Measurements from ENCODE around the gene FAF1.
"Not testable (repeated sequence)": the region's sequence is repeated elsewhere in the genome, so short reads cannot be mapped to it uniquely, and the experiment has no call there.

Gene FAF1

DNA sequence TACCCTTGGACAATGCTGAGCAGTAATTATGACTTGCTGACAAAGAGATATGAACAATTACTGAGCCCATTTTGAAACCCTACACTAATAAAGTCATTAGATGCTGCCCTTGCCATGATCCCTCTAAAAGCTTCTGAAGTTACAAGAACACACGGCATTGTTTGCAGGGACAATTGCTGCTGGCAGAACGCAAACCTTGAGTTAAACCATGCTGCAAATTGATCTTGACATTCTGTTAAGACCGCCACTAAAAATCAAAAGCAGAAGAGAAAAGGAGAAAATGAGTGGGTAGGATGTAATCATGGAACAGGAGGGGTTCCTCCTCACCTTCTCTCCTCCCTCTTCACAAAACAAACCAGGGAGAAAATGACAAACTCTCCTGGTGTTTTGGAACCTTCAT lies 400.6 kb downstream of the FAF1 start:
- DNase-seq (ENCODE audit: low spot score) = no peak

DNA sequence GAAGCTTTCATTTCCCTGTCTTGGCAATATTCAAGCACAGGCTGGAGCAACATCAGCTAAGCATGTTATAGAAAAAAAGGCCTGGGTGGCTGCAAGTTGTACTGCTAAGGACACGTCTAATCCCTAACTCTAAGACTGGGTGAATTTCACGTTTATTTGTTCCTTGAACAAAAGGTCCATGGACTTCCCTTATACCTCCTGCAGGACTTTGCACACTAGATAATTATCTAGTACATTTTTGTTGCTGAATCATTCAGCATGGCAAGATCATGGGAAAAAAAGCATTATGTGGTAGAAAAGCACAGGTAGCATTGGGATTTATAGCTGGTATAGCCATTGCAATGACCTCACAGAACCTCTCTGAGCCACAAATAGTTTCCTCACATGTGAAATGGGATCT lies 406.1 kb downstream of the FAF1 start:
- DNase-seq (ENCODE audit: low spot score) = no peak

DNA sequence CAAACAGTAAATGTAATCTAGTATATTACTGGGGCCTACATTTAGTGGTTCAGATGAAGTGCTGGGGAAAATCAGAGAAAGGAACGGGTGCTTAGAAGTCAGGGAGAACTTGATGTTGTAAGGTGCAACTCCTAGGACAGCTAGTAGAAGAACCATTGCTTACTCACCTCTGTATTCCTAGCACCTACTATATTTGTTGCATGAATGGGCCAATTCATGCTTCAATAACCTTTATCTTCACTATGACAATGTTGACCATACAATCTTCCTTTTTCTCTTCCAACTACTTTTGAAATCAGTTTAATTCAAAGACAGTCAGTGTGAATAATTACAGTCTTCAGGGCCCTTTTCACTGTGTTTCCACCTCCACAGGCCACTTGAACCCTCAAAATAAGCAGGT lies 411.8 kb downstream of the FAF1 start:
- DNase-seq (ENCODE audit: low spot score) = no peak

DNA sequence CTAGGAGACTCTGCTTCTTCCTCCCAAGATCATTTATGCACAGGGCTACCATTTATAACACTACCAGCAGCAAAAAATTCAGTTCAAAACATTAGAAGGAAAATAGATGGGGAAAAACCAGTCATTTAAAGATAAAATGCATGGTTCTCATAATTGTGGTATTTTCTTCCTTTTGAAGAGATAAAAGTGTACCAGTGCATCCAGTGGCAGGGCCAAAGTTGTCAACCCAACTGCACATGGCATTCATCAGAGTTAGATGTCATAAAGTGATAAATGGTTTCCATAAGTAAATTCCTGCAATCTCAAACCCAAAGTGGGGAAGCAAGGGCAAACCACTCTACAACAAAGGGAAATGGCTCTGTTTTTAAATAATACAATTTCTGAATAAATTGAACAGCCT lies 417.7 kb downstream of the FAF1 start:
- DNase-seq (ENCODE audit: low spot score) = no peak

DNA sequence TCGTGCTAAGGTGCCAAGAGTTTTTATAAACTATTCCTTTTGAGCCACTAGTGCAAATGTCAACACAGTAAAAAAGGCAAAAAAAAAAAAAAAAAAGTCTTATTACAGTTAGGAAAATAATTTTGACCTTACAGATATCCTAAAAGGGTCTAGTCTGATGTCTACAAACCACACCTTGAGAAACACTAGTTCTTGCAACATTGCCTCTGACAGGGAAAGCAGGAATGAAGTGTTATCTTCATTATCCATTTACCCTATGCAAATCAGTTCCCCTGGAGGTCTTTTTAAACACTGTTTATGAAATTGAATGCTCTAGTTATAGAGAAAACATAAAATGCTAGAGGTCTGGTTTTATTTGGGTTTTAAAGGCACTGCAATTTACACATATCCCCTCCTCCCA lies 421.6 kb downstream of the FAF1 start:
- no peak for DNase-seq (ENCODE audit: low spot score)

DNA sequence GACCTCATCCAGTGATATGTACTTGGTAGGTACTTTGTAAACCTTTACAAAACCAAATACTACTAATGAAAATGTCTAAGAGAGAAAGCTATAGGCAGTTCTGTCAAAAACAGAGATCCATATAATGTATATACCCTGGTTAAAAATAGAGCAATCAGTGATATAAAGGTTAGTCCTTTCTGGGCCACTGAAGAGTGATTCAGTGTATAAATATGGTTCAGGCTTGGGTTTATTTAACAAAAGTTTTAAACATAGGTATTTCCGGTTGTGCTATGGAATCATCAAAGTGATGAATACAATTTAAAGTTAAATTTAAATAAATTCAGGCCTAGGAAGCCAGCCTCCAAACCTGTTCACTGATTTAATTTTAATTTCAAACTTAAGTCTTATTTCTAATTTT lies 428.5 kb downstream of the FAF1 start:
- DNase-seq (ENCODE audit: low spot score) = no peak

DNA sequence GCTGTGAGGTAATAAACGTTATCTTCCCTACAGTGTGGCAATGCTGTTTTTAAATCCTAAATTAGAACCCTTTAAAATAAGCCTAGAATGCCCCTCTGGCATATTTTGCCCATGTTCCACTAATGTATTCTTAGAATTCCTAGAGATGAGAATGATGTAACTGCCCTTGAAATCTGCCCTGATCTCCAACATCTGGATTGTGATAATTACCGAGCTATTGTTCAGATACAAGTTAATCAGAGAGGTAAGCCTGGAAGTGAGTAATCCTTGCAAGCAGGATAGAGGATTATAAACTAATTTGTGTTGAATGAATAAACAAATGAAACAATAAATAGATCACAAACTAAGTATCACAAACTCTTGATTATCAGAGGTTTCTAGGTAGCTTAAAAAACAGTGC lies 429.0 kb downstream of the FAF1 start:
- DNase-seq (ENCODE audit: low spot score) = no peak

DNA sequence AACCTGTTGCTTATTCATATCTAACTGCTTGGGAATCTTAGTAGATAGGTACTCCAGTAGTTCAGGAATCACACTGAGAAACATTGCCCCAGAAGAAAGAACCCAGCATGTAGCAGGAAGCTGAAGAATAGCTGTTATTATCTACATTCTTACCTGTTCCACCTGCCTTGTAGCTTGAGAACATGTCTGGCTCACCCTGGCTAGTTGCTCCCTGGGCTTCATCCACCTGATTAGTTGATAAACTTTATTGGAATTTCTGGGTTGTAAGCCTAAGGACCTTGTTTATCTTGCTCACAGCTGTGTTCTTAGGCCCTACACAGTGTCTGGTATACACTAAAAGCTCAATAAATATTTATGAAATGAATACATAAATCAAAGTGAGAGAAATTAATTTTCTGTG lies 430.6 kb downstream of the FAF1 start:
- no peak for DNase-seq (ENCODE audit: low spot score)

DNA sequence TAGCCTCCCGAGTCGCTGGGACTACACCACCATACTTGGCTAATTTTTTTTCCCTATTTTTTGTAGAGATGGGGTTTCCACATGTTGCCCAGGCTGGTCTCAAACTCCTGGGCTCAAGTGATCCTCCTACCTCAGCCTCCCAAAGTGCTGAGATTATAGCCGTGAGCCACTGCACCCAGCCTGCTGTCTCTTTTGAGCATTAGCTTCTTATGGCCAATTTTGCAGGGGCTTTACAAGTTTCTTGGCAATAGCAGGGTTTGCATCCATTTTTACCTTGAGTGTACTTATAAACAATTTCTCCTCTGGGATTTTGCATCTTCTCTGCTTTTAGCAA lies 432.1 kb downstream of the FAF1 start:
- DNase-seq (ENCODE audit: low spot score) = not testable (repeated sequence)

DNA sequence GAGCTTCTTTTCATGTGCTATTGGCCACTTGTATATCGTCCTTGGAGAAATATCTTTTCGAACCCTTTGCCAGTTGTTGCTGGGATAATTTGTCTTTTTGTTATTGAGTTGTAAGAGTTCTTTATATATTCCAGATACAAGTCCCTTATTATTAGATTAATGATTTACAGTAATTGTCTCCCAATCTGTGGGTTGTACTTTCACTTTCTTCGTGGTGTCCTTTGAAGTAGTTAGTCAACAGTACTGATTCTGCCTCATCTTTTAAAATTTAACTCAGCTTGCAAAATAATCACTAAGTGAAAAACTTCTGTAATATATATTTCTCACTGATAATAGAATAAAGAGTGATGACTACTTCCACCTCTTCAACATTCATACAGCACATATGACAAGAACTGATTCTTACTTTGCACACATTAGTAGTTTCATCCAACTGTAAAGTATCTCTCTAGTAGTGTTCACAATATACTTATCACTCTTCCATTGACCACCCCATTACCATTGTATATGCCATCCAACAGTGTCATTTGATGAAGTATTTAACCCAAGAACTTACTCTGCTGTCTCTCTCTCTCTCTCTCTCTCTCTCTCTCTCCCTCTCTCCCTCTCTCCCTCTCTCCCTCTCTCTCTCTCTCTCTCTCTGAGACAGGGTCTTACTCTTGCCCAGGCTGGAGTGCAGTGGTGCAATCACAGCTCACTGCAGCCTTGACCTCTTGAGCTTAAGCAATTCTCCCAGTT lies 432.6 kb downstream of the FAF1 start:
- DNase-seq (ENCODE audit: low spot score) = no peak

DNA sequence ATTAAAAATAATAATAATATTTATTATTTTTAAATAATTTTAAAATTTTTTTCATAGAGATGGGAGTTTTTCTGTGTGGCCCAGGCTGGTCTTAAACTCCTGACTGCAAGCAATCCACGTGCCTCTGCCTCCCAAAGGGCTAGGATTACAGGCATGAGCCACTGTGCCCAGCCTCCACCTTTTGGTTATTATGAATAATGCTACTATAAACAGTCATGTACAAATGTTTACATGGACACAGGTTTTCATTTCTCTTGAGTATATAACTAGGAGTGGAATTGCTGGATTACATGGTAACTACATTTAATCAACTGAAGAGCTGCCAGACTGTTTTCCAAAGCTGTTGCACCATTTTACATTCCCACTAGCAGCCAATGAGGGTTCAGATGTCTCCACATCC lies 433.6 kb downstream of the FAF1 start:
- DNase-seq (ENCODE audit: low spot score) = no peak

DNA sequence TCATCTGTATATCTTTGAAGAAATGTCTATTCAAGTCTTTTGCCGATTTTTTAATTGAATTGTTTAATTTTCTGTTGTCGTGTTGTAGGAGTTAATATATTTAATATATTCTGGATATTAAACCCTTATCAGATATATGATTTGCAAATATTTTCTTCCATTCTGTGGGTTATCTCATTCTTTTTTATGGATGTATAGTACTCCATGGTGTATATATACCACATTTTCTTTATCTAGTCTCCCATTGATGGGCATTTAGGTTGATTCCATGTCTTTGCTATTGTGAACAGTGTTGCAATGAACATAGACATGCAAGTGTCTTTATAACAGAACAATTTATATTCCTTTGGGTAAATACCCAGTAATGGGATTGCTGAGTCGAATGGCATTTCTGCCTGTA lies 436.5 kb downstream of the FAF1 start:
- no peak for DNase-seq (ENCODE audit: low spot score)

DNA sequence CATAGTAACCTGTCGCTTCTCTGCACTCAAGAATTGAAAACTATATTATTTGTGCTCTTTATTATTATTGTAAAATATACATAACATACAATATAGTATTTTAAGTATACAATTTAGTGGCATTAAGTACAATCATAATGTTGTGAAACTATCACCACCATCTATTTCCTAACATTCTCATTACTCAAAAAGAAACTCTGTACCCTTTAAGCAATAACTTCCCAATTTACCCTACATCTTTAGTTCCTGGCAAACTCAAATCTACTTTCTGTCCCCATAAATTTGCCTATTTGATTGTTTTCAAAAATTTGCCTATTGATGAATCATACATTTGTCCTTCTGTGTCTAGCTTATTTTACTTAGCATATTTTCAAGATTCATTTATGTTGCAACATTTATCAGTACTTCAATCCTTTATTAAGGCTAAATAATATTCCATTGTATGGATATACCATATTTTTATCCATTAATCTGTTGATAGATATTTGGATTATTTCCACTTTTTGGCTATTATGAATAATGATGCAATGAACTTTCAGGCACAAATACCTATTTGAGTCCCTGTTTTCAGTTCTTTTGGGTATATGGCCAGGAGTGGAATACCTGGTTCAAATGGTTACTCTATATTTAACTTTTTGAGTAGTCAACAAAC lies 437.2 kb downstream of the FAF1 start:
- no peak for DNase-seq (ENCODE audit: low spot score)

DNA sequence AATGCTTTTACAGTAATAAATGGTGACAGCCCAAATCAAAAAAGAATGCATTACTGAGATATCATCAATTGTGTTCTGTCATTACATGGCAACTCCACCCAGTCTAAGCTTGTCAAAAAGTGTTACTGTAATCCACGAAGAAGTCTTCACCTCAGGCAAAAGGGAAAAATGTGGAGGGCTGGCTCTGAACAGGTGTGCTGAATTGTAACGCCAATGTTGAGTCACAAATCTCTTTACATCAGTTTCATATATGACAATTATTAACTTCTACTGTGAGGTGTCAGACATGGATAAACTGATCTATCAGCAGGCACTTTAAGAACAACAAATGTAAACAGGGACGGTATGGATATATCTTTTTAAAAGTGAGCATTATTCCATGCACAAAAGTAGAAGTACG lies 438.4 kb downstream of the FAF1 start:
- no peak for DNase-seq (ENCODE audit: low spot score)

DNA sequence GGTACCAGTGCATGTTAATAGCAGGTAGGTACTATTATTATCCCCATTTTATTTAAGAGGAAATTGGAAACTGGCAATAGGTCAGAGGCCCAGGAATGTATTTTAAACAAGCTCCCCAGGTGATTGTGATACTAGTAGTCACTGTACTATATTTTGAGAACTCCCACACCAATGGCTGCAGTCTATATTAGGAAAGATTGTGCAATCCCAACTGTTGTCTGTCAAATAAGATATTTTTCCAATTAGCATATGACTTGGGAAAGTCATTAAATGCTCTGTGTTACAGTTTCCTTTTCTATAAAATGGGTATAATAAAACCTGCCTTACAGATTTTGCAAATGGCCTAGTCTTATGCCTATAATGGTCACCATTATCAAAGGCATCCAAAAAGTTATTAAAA lies 442.6 kb downstream of the FAF1 start:
- no peak for DNase-seq (ENCODE audit: low spot score)

DNA sequence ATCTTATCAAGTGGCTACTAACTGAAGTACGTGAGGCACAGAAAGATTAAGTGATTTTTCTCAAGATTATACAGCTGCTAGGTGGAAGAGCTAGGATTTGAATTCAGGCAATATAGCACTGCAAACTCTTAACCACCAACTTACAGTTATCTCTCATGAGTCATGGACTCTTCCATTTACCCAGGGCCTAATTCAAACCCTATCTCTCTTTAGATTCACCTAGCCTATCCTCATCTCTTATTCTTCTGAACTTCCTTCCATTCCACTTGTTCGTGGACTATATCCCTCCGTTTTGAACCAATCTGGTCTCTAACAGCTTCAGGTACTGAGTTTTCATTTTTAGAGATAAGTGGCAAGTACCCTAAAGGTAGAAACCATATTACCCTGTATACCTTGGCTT lies 444.0 kb downstream of the FAF1 start:
- DNase-seq (ENCODE audit: low spot score) = no peak

DNA sequence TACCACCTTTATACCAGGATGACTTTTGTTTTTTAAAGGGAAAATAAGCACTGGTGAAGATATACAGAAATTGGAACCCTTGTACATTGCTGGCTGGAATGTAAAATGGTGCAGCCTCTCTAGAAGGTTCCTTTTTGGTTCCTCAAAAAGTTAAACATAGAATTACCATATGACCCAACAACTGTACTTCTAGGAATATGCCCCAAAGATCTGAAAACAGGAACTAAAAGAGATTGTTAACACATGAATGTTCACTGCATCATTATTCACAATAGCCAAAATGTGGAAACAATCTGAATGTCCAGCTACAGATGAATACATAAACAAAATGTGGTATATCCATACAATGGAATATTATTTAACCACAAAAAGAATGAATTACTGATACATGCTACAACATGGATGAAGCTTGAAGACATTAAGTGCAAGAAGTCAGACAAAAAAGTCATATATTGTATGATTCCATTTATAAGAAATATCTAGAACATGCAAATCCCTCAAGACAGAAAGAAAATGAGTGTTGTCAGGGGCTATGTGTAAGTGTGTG lies 452.0 kb downstream of the FAF1 start:
- DNase-seq (ENCODE audit: low spot score) = no peak

DNA sequence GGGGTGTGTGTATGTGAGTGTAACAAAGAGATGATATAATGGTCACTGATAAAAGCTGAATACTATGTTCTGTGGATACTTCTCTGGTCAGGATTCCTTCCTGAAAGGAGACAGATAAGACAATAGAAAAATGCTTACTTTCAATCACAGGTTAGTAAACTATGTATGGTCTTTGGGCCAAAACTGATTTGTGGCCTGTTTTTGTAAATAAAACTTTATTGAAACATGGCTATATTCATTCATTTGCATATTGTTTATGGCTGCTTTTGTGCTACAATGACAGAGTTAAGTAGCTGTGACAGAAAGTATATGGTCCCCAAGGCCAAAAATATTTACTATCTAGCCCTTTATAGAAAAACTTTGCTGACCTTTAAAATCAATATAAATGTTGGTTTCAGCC lies 454.6 kb downstream of the FAF1 start:
- DNase-seq (ENCODE audit: low spot score) = no peak

DNA sequence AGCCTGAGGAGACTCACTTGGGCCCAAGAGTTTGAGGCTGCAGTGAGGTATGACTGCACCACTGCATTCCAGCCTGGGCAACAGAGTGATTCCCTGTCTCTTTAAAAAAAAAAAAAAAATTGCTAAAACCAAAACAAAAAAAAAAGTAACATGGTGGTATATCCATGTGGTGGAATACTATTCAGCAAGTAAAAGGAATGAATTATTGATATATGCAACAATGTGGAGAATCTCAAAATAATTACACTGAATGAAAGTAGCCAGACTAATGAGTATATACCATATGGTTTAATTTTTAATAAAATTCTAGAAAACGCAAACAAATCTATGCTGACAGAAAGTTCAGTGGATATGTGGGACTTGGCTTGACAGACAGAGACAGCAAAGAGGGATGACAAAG lies 456.6 kb downstream of the FAF1 start:
- no peak for DNase-seq (ENCODE audit: low spot score)

DNA sequence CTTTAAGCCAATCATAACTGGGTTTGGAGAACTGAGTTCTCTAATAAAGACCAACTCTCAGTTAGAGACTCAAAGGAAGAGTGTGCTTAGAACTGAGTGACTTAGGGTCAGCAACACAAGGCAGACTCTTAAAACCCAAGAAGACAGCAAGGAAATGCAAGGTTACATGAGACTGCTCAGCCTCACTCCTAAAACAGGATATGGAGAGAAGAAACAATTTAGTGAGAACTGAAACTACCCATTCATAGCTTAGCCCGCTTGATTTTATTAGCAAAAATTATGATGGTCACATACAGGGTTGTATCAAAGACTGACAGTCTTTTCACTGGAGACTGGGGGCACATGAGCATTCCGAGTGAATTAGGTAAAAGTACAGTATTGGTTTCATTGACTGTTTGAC lies 457.9 kb downstream of the FAF1 start:
- DNase-seq (ENCODE audit: low spot score) = no peak

DNA sequence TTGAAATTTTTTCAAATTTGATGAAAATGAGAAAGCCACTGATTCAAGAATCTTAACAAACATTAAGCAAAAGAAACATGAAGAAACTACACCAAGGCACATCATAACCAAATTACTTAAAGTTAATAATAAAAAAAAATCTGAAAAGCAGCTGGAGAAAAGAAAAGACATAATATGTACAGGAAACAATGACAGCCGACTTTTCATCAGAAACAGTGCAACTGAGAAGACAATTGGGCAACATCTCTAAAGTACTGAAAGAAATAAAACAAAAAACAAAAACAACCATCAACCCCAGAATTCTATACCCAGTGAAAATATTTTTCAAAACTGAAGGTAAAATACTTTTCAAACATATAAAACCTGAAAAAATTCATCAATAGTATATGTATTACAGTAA lies 463.1 kb downstream of the FAF1 start:
- no peak for DNase-seq (ENCODE audit: low spot score)

DNA sequence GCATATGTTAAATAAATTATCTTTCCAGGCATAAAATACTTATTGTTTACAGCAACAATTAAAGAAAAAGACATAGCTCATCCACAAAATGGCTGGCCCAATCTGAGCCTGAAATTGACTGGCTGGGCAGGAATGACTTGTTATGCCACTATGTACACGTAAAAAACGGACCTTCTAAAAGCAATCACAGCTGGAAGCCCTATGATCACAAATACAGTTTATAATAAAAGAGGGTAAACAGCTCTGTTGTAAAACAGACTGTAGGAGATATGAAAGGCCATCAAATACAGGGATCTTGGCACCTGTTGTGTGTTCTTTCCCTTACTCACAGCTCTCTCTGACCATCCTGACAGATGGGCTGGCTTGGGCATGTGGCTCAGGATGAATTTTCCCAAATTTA lies 466.4 kb downstream of the FAF1 start:
- DNase-seq (ENCODE audit: low spot score) = no peak

DNA sequence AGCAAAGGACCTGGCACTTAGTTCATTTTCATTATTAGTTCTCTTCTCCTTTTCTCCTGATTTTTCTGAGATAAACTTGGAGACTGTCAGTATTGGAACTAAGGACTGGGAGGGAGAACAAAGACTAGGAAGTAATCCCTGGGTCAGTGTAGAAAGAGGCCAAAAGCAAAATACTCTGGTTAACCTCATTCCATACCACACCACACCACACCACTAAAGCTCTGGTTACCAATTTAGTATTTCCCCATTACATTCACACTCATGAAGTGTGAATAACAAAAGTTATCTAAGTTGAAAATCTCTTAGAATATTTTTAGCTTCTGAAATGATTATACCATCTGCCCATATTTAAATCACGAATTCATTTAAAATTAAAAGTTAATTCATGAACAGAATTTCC lies 467.9 kb downstream of the FAF1 start:
- DNase-seq (ENCODE audit: low spot score) = no peak

DNA sequence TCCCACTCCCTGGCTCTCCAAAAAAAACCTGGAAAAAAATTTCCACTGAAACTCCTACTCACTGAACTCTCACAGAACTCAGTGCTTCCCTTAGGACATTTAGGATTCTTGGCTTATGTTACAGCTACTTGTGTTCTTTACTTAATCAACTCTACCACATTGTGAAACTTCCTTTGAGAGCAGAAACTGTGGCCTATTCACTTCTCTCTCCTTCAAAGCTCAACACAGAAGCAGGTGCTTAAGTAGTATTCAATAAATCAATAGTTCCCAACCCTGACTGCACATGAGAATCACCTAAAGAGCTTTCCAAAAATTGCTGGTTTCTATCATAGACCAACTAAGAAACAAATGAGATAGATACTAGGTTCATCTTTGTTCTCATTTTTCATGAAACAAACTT lies 468.9 kb downstream of the FAF1 start:
- DNase-seq (ENCODE audit: low spot score) = no peak

Data from HuH-7.5 (cell line).